PFSK-1 (cell line): ENCODE results near the gene BRPF3.

Experiments
- FOXP2 ChIP-seq: optimal IDR thresholded peaks from 2 replicates; pipeline ENCODE3; 2011; ENCODE audit warnings: borderline replicate concordance, control low read depth, inconsistent platforms; ENCODE audit not compliant: insufficient read depth; ENCODE audit errors: extremely low read length, extremely low read depth
- POLR2AphosphoS5 ChIP-seq: IDR thresholded peaks from 2 replicates; pipeline ENCODE4 v1.6.1; 2012; ENCODE audit warnings: low read depth, mild to moderate bottlenecking, control low read depth, low read length, moderate library complexity
- SIN3A ChIP-seq: IDR thresholded peaks from 2 replicates; pipeline ENCODE4 v1.6.1; 2012; ENCODE audit warnings: mild to moderate bottlenecking, low read length, moderate library complexity, borderline replicate concordance; ENCODE audit not compliant: insufficient read depth
- TAF1 ChIP-seq: IDR thresholded peaks from 2 replicates; pipeline ENCODE4 v1.6.1; 2012; ENCODE audit warnings: low read length, control low read depth, borderline replicate concordance; ENCODE audit not compliant: insufficient read depth
- TF ChIP-seq, protein P1 (sequence below), 2 experiments: IDR thresholded peaks; 2 replicates each; pipeline versions ENCODE4 v1.6.1 to v1.8.0; 2011 to 2012; ENCODE audit warnings: low read depth in 2 of 2, low read length in 2 of 2, control low read depth in 1 of 2, inconsistent platforms in 1 of 2, mild to moderate bottlenecking in 1 of 2, moderate library complexity in 1 of 2; ENCODE audit not compliant: insufficient read depth in 1 of 2

DNA sequence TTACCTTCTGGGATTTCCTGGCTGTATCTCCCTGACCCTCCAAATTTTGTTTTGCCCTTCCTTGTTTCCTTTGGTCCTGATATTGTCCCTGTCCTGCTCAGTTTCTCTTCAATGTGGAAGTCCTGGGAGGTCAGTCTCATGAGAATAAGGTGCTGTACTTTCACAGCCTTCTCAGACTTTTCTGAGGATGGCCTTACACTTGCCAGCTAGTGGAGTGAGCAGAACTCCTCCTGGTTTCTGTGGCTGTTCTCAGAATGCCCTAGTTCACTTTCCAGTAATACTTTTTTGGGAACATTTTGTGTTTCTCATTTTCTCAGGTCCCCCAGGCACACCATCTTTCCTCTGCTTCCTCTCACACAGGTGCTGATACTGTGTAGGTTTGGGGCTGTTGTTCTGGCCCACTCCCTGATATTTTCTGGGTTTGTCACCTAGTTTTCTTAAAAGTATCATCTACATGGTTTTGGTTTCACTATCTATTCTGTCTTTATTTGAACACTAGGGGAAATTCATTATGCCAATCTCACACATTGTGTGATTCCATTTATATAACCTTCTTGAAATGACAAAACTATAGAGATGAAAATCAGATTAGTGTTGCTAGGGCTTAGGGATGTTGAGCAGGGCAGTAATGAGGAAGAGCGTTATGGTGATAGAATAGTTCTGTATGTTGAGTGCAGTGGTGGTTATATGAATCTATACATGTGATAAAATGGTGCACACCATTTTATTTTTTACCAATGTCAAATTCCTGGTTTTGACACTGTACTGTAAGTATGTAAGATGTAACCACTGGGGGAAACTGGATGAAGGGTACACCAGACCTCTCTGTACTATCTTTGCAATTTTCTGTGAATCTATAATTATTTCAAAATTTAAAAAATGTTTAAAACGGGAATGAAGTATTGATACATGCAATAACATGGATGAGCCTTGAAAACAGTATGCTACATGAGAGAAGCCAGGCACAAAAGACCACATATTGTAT is 27.2 kb upstream of the BRPF3 start:
- TF ChIP-seq POLR2AphosphoS5, result no peak
- TF ChIP-seq, protein P1, sequence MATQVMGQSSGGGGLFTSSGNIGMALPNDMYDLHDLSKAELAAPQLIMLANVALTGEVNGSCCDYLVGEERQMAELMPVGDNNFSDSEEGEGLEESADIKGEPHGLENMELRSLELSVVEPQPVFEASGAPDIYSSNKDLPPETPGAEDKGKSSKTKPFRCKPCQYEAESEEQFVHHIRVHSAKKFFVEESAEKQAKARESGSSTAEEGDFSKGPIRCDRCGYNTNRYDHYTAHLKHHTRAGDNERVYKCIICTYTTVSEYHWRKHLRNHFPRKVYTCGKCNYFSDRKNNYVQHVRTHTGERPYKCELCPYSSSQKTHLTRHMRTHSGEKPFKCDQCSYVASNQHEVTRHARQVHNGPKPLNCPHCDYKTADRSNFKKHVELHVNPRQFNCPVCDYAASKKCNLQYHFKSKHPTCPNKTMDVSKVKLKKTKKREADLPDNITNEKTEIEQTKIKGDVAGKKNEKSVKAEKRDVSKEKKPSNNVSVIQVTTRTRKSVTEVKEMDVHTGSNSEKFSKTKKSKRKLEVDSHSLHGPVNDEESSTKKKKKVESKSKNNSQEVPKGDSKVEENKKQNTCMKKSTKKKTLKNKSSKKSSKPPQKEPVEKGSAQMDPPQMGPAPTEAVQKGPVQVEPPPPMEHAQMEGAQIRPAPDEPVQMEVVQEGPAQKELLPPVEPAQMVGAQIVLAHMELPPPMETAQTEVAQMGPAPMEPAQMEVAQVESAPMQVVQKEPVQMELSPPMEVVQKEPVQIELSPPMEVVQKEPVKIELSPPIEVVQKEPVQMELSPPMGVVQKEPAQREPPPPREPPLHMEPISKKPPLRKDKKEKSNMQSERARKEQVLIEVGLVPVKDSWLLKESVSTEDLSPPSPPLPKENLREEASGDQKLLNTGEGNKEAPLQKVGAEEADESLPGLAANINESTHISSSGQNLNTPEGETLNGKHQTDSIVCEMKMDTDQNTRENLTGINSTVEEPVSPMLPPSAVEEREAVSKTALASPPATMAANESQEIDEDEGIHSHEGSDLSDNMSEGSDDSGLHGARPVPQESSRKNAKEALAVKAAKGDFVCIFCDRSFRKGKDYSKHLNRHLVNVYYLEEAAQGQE (IDR thresholded peaks at IDR 0.05; ENCODE audit: insufficient read depth in 1 of 2, low read depth in 2 of 2, low read length in 2 of 2), result no peak
- no peak for TF ChIP-seq SIN3A
- TF ChIP-seq FOXP2, result no peak
- no peak for TF ChIP-seq TAF1
